GM18870 (cell line): ENCODE data around the gene MLST8.
"Not testable (repeated sequence)": the region's sequence is repeated elsewhere in the genome, so short reads cannot be mapped to it uniquely, and the experiment has no call there.

Source experiments
- ATAC-seq: cut with Tn5 transposase; IDR thresholded peaks from one replicate; pipeline ENCODE4 v1.9.1; 2021; ENCODE audit warnings: moderate library complexity; ENCODE audit not compliant: unreplicated experiment

The MLST8 gene

DNA sequence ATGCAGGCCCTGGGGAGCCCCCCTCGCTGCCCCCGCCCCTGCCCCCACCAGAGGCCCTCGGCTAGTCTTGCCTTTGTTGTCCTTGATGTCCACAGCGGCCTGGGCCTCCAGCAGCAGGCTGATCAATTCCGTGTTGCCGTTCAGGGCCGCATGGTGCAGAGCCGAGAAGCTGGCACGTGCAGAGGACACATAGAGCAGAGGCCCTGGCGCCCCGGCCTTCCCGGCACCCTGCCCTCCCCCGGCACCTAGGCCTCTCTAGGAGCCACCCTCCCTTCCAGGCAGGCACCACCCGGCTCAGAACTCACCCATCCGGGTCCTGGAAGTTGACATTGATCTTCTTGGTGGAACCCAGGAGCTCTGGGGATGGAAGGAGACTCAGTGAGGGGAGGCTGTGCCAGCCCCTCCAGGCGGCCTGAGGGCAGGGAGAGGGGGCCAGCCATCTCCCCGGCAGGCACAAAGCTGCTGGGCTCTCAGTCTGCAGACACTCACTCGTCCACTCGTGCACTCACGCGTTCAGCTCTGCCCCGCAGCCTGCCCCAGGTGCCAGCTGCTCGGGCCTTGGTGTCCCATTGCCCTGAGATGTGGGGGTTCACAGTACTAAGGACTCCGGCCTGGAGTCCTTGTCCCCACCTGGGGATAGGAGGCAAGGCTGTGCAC, 15.1 kb upstream of the MLST8 start:
- no peak for ATAC-seq

DNA sequence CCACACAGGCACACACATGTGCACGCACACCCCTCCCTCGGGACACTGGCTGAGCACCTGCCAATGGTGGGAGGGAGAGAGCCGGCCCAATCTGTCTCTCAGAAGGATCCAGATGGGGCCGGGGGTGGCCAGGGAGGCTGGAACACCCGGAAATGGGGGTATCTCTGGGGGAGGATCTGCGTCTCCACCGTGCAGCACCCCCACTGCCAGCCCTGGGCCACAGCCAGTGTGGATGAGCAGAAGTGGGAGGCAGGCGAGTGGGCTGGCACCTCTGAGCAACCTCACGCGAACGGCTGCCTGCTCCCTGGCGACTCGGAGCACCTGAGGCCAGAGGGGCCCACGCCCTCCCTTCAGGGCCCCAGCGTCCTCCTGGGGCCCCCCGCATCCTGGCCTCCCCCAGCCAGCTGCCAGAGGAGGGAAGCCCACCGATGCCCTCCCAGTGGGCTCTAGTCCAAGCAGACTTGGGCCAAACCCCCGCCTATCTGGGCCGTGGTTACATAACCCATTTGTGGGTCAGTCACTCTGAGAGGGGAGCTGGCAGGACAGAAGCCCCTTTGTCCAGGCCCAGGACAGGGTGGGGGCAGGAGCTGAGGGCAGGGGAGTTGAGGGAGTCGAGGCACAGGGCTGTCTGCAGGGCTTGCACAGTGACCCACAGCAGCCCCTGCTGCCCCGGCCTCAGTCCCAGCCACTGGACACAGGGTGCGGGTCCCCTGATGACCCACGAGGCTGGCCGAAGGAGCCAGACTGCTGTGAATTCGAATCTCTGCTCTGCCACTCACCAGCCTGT, 14.4 kb upstream of the MLST8 start:
- no peak for ATAC-seq

DNA sequence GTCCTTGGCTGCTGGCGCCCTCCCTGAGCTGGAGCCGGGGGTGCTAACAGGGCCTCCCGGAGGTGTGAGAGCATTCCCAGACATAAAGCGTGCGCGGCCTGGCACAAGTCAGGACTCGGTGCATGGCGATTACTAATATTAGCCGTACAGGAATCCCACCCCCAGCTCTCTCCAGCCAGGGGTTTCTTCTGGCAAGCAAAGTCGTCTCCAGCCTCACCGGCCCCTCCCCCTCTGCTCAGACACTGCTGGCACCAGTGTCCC, 13.9 kb upstream of the MLST8 start:
- no peak for ATAC-seq

DNA sequence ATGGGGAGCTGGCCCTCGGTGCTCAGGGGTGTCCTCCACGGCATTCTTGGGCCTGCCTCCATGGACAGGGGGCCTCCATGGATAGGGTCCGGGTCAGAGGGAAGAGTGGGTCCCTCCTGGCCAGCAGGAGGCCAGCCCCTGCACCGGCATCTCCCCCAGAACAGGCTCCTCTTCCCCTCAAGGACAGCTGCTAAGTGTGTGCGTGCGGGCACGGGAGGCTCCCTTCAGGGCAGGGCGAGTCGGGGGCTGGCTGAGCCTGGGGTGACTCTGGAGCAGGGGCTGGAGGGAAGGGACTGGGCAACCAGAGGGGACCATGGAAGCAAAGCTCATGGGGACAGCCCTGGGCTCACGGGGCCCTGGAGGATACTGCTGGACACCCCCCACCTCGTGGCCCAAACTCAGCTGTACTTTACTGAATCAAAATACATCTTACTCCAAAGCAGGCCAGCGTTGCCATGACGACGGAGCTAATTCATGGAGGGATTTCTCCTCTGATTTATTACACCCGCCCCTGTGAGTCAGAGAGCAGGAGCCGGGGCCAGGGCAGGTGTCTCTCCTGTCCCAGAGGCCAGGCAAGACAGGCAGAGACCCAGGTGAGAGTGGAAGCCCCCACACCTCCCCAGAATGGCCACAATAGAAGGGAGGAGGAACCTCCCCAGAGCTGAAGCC, 11.0 kb upstream of the MLST8 start:
- no peak for ATAC-seq

DNA sequence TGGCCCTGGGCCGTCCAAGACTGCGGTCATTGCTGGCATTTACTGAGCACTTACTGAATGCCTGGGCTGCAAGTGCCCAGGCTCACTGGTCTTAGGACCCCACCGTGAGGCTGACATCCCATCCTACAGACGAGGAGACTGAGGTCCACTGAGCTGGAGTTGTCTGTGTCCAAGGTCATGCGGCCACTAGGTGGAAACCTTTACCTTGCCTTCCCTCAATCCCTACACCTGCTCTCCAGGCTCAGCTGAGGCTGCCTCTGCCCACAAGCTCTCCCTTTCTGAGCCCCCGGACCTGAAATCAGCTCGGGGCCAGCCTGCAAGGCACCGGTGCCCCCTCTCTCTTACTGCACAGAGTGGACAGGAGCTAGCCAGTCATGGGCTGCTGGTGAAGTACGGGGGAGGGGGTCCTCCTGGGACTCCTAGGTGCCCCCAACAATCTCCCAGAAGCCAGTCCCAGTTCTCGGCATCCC, 10.4 kb upstream of the MLST8 start:
- ATAC-seq: no peak

DNA sequence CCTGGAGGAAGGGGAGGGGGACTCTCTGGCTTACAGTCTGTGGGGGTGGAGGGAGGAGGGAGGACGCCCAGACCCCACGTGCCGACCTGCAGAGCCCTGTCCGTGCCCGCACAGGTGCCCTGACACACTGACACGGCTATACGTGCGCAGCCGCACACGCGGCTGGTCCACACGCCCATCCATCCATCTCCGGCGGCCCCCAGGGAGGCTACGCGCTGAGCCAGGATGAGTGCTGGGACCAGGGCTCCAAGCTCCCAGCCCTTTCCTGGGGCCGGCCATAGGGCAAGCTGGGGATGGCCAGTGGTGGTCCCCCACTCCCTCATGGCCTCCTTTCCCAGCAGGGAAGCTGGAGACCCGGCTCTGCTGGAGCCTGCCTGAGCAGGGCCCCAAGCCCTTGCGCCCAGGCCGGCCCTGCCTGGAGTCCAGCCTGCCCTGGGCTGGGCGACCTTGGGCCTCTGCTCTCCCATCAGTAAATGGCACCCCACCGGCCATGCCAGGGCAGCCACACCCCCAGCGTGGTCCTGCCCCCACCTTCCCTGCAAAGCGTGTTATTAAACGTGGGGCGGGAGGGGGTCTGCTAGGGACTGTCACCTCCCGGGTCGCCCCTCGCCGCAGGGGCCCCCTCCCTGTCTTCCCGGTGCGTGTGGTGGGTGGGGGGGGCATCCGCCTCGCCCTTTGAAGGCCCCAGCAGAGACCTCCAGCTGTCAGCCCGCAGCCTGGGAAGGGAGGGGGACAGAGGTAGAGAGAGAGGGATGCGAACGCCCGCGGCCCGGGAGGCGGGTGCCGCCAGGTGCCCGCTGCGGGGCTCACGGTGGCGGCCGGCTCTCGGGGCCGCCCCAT, 9.7 kb upstream of the MLST8 start:
- no peak for ATAC-seq

DNA sequence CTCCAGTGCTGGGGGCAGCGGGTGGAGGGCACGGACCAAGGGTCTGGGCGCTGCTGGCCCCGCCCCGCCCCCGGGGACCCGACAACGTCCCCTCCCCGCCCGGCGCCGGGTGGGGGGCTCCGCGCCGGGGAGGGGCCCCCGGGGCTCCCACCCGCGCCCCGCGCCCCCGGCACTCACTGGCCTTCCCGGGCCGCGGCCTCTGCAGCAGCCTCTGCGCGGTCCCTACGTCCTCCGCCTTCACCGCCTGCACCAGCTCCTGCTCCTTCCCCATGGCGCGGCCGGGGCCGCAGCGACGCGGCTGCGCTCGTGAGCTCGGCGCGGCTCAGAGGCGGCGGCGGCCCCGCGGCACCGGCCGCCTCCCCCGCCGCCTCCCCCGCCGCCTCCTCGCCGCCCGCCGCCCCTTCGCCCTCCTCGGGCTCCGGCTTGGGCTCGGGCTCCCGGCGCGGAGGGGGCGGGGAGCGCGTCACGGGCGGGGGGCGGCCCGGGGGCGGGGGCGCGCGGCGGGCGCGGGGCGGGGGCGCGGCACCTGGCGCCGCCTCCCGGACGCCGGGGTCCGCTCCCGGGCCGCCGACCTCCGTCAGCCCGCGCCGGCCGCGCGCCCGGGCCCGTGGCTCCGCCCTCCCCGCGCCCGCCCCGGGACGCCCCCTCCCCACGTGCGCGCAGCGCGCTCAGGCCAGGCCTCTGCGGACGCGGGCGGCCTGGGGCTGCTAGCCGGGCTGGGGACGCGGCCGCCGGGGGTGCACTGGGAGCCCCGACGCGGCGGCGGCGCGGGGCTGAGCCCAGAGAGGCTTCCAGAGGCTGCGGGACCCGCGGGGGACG, 8.9 kb upstream of the MLST8 start, which contains the start of gene CASKIN1:
CASKIN1 (minus strand) TSS at position 444 of the 819 bp plus-strand sequence; CDS start at position 271, 173 bp downstream.
- no peak for ATAC-seq

DNA sequence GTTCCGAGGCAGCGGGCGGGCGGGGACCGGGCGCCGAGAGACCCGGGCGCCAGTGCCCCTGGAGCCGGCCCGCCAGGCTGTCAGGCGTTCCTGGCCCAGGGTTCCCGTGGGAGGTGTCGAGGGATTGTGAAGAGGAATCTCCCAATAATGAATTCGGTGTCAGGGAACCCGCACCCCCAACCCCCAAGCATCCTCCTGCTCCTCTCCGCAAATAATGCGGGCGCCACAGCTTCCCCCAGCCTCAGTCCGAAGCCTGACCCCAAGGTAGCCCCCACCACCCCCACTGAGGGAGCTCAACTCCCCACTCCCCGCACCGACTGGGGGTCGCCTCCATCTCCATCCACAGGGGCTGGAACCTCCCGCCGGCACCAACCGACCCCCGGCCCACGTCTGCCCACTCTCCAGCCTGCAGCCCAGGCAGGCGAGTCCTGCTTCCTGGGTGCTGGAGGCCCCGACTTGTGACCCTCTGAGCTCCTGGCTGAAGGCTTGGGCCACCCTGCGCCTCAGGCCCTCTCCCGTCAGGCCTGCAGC, 8.2 kb upstream of the MLST8 start:
- ATAC-seq: no peak

DNA sequence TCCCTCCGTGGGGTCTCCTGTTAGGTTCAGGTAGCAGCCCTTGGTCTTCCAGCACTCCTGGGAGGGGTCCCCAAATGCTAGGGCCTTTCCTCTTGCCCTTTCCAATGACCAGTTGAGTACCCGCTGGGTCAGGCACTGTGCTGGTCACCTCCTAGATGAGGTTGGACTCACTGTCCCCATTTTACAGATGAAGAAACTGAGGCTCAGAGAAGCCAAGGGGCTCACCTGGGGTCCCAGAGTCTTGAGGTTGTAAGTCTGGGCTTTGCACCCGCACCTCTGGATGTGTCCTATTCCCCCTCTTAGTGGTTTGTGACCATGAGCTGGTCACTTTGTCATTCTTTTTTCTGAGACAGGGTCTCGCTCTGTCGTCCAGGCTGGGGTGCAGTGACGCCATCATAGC, 7.5 kb upstream of the MLST8 start:
- ATAC-seq: no peak

DNA sequence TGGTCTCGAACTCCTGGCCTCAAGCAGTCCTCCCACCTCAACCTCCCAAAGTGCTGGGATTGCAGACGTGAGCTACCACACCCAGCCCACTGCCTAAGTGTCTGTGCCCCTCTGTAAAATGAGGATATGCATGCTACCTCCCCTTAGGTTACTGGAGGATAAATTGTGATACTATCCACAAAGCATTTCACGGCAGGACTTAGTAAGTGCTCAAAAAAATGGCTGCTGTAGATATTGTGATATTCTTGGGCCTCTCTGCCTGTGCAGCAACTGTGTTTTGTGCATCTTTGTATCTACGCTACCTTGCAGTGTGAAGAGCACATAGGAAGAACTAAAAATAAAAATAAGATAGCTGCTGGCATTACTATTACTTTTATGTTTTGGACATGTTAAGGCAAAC, 7.0 kb upstream of the MLST8 start:
- ATAC-seq: no peak

DNA sequence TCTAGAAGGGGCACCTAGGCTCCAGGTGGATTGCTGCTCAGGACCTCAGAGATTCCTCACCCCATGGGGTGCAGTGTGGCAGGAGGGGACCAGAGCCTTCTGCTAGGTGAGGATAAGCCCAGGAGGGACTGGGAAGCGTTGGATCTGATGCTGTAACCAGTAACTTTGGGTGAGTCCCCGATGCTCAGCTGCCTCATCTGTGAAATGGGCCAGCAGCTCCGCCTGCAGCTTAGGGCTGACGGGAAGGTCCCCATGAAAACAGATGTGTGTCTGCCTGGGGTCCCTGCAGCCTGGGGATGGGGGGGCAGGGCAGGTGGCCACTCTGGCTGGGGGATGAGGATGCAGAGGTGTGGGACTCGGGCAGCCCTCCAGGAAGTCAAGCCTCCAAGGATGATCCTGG, 6.2 kb upstream of the MLST8 start:
- ATAC-seq: no peak

DNA sequence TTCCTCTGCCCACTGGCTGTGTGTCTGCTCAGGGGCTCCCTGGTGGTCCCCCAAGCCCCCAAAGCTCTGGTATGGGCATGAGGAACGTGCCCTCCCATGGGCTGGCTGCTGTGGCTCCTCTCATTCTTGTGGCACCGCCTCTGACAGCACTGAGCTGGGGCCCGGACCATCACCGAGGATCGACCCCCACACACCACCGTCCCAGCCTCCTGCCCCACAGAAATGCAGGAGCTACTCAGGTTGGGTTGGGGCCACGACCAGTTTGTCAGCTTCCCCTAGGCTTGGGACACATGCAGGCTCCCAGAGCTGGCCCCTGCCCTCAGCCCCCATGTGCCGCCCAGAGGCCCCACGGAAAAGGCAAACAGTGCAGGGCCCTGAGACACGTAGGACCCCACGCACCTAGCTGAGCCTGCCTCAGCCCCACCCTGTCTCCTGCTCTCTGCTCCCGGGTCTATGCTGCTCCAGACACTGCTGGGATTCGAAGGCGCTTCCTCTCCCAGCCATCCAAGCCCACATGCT, 5.6 kb upstream of the MLST8 start:
- ATAC-seq: no peak

DNA sequence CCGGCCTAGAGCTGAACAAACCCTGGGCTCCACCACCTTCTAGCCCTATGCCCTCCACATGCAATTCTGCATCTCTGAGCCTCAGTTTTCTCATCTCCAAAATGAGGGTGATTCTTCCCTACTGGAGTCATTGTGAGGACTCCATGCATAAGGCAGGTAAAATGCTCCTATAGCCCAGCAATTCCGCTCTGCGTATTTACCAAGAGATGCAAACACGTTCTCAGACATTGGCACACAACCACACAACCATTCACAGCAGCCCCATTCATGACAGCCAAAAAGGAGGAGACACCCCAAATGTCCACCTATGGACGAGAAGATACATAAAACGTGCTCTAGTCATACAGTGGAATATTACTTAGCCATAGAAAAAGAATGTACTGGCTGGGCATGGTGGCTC, 4.9 kb upstream of the MLST8 start:
- ATAC-seq: no peak

DNA sequence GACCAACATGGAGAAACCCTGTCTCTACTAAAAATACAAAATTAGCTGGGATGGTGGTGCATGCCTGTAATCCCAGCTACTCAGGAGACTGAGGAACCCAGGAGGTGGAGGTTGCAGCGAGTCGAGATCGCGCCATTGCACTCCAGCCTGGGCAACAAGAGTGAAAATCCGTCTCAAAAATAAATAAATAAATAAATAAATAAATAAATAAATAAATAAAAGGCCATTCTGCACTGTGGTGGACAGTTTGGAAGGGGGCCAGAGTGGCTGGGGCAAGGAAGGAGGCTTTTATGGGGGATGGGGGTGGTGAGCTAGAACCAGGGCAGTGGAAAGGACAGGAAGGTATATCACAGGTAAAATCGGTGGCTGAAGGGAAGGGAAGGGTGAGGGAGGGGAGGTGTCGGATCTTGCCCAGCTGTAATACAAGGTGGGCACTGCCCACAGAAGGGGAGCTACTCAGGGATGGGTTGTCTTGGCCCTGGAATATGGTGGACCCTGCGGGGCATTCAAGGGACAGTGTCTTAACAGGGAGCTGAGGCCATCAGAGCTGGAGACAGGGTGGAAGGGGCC, 2.0 kb upstream of the MLST8 start:
- not testable (repeated sequence) for ATAC-seq

DNA sequence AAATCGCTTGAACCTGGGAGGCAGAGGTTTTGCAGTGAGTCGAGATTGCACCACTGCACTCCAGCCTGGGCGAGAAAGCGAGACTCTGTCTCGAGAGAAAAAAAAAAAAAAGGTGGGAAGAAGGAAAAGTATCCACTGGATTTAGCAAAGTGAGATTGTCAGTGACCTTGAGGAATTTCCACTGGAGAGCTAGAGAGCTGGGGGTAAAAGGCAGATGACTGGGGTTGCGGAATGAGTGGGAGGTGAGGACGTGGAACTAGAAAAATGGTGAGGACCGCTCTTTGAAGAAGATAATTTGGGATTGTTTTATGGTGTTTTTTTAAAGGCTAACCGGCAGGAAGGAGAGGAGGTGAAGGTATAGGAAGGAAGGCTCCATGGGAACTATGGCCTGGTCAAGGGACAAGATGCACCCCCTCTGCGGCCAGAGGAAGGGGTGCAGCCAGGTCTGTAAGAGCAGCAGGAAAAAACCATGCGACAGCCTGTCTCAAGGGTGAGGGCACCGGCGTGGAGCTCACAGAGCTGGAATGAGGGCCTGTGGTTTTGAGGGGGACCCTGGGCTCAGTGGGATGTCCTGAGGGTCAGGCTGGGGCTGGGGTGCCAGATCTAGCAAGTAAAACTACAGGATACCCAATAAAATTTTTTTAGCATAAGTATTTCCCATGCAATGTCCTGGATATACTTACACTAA, 694 bp upstream of the MLST8 start:
- no peak for ATAC-seq

DNA sequence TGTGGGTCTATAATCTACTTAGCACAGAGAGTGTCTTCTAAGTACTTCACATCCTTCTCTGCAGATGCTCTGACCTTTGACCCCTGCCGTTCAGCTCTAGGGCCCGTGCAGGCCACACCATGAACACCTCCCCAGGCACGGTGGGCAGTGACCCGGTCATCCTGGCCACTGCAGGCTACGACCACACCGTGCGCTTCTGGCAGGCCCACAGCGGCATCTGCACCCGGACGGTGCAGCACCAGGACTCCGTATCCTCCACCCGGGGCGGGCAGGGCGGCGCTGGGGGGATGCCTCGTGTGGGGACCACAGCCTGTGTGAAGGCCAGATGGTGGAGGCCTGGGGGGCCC, 686 bp downstream of the MLST8 start:
- peak; percentile 20 for ATAC-seq

DNA sequence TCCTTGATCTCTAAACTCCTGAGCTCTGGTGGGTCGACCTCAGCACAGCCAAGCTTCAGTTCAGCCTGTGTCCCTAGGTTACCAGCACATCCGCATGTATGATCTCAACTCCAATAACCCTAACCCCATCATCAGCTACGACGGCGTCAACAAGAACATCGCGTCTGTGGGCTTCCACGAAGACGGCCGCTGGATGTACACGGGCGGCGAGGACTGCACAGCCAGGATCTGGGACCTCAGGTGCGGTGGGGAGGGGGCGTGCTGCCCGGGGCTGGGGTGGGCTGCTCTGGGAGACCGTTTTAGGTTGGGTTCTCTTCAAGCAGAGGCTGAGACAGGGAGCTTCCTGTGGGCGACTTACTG, 1.1 kb downstream of the MLST8 start:
- no peak for ATAC-seq

DNA sequence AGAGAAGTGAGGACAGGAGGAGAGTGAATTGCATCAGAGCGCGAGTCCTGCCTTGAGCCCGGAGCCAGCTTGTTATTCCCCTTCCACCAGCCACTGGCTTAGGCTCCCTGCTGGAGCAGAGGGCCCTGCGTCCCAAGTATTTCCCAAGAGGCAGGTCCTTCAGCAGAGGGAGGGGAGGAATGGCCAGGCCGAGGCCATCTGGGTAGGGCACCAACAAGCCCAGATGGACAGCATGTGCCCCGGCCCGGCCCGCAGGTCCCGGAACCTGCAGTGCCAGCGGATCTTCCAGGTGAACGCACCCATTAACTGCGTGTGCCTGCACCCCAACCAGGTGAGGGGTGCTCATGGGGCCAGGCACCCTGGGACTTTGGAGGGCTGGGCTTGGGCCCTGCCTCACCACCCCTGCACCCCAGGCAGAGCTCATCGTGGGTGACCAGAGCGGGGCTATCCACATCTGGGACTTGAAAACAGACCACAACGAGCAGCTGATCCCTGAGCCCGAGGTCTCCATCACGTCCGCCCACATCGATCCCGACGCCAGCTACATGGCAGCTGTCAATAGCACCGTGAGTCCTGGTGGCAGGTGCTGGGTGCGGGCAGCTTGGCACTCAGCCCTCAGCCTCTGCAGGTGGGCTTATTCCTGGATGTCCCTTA, 1.7 kb downstream of the MLST8 start:
- no peak for ATAC-seq

DNA sequence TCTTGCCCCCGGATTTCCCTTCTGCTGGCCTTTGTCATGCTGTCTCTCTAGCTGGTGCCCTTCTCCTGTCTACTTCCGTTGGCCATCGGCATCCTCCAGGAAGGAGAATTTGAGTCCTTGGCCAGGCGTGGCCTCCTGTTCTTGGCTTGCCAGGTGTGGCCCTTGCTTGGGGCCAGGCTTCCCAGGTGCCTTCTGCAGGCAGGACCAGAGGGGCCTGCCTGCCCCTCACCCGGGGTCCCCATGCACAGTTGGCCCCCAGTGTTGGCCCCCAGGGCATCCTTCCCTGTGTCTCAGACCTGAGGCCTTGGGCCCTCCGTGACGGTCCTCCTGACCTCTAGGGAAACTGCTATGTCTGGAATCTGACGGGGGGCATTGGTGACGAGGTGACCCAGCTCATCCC, 2.6 kb downstream of the MLST8 start:
- no peak for ATAC-seq
